H1 (cell line): ENCODE data around the gene MECP2. TPM values are rescaled to one million over a fixed set of nuclear protein-coding genes. Genes with fewer than 3 reads are reported as not detected.

Experiments
- CTCF ChIA-PET: fragments of 300-600 bp; sonication (Branson Sonifier 250); formaldehyde crosslinking; loops from one replicate; lab custom pipeline; 2021; ENCODE audit not compliant: partially characterized antibody; lab: Charles Lee
- POLR2A ChIA-PET: fragments of 300-600 bp; sonication (Branson Sonifier 250); formaldehyde crosslinking; loops from one replicate; lab custom pipeline; 2021; ENCODE audit warnings: inconsistent platforms; ENCODE audit not compliant: partially characterized antibody; lab: Charles Lee
- DNase-seq, 2 experiments: peaks; one replicate each; pipeline versions ENCODE4 v3.0.0 to v3.0.0-alpha.2; 2010 to 2022; ENCODE audit warnings: low spot score in 2 of 2, low read depth in 1 of 2, mixed read lengths in 1 of 2
- FAIRE-seq: peaks from 2 replicates; lab custom pipeline; 2011; peaks lifted over from hg19 to GRCh38; lab: Jason Lieb, UNC
- H2AFZ ChIP-seq: 2 replicates; pipeline ENCODE4 v1.8.1; 2012; ENCODE audit warnings: low read length, inconsistent platforms
- H2AK5ac ChIP-seq: 2 replicates; pipeline ENCODE4 v1.6.1; 2013; ENCODE audit warnings: low read depth, low read length
- H2BK120ac ChIP-seq: replicated peaks from 2 replicates; pipeline ENCODE3; 2013; ENCODE audit warnings: low read depth, low read length, inconsistent platforms
- H2BK12ac ChIP-seq: 2 replicates; pipeline ENCODE4 v1.6.1; 2013; ENCODE audit warnings: low read depth, low read length
- H2BK15ac ChIP-seq: 2 replicates; pipeline ENCODE4 v1.6.1; 2013; ENCODE audit warnings: low read length
- H2BK20ac ChIP-seq: 2 replicates; pipeline ENCODE4 v1.6.1; 2013; ENCODE audit warnings: low read length
- H2BK5ac ChIP-seq: 2 replicates; pipeline ENCODE4 v1.6.1; 2013; ENCODE audit warnings: low read depth, low read length
- H3K14ac ChIP-seq: 2 replicates; pipeline ENCODE4 v1.6.1; 2013; ENCODE audit warnings: inconsistent platforms; ENCODE audit not compliant: insufficient read length
- H3K18ac ChIP-seq: 2 replicates; pipeline ENCODE4 v1.6.1; 2013; ENCODE audit warnings: low read length; ENCODE audit errors: extremely low read depth
- H3K23ac ChIP-seq: 2 replicates; pipeline ENCODE4 v1.6.1; 2013; ENCODE audit warnings: inconsistent platforms; ENCODE audit not compliant: insufficient read length
- H3K23me2 ChIP-seq: 2 replicates; pipeline ENCODE4 v1.6.1; 2013; ENCODE audit warnings: low read depth, low read length
- H3K27ac ChIP-seq: 2 replicates; pipeline ENCODE4 v1.6.1; 2011; ENCODE audit warnings: low read depth, low read length, inconsistent platforms
- H3K27me3 ChIP-seq, 4 experiments: replicated peaks in 1 of 4; 1 replicate in 1 of 4; 2 replicates in 3 of 4; pipeline versions ENCODE4 v1.6.1 to v1.8.1; 2011 to 2013; ENCODE audit warnings: low read length in 3 of 4, mild to moderate bottlenecking in 3 of 4, inconsistent platforms in 2 of 4, mixed read lengths in 2 of 4, moderate library complexity in 1 of 4; ENCODE audit not compliant: control insufficient read depth in 3 of 4, insufficient read depth in 3 of 4; ENCODE audit errors: extremely low read depth in 1 of 4
- H3K36me3 ChIP-seq, 4 experiments: 2 replicates each; pipeline versions ENCODE4 v1.6.1 to v1.8.1; 2011 to 2013; ENCODE audit warnings: mild to moderate bottlenecking in 4 of 4, low read length in 3 of 4, moderate library complexity in 2 of 4, control low read depth in 1 of 4, inconsistent platforms in 1 of 4; ENCODE audit not compliant: insufficient read depth in 4 of 4, control insufficient read depth in 2 of 4
- H3K4ac ChIP-seq: replicated peaks from 2 replicates; pipeline ENCODE3; 2013; ENCODE audit warnings: low read length, low read depth, mixed read lengths, inconsistent platforms; ENCODE audit not compliant: insufficient read length
- H3K4me1 ChIP-seq, 4 experiments: replicated peaks in 1 of 4; 1 replicate in 1 of 4; 2 replicates in 3 of 4; pipeline versions ENCODE4 v1.6.1 to v1.8.1; 2011 to 2013; ENCODE audit warnings: low read length in 3 of 4, inconsistent platforms in 2 of 4, mixed read lengths in 1 of 4; ENCODE audit not compliant: insufficient read depth in 4 of 4, control insufficient read depth in 3 of 4
- H3K4me2 ChIP-seq, 2 experiments: 2 replicates each; pipeline versions ENCODE4 v1.6.1 to v1.8.1; 2011 to 2013; ENCODE audit warnings: low read depth in 2 of 2, low read length in 2 of 2, control low read depth in 1 of 2, inconsistent platforms in 1 of 2, mild to moderate bottlenecking in 1 of 2; ENCODE audit not compliant: insufficient read depth in 1 of 2
- H3K4me3 ChIP-seq, 4 experiments: fragments of 200-600, 300-600 bp in 1 of 4; sonication (generic), shearing (Covaris generic), sonication (Bioruptor Twin) in 1 of 4; 2 replicates each; pipeline versions ENCODE4 v1.5.1 to v1.8.1; 2011 to 2016; ENCODE audit warnings: low read length in 4 of 4, low read depth in 3 of 4, control low read depth in 2 of 4, inconsistent platforms in 2 of 4, mild to moderate bottlenecking in 2 of 4, mixed read lengths in 1 of 4, moderate library complexity in 1 of 4; ENCODE audit not compliant: insufficient read depth in 2 of 4; ENCODE audit errors: extremely low read depth in 1 of 4
- H3K56ac ChIP-seq: replicated peaks from 2 replicates; pipeline ENCODE3; 2013; ENCODE audit warnings: low read depth, mild to moderate bottlenecking, mixed read lengths, low read length, inconsistent platforms; ENCODE audit not compliant: insufficient read length
- H3K79me1 ChIP-seq: 2 replicates; pipeline ENCODE4 v1.6.1; 2013; ENCODE audit warnings: low read depth, low read length, control low read depth
- H3K79me2 ChIP-seq, 2 experiments: 2 replicates each; pipeline versions ENCODE4 v1.6.1 to v1.8.1; 2012 to 2013; ENCODE audit warnings: low read length in 2 of 2, mild to moderate bottlenecking in 2 of 2, inconsistent platforms in 1 of 2; ENCODE audit not compliant: insufficient read depth in 2 of 2, control insufficient read depth in 1 of 2
- H3K9ac ChIP-seq, 4 experiments: replicated peaks in 1 of 4; 1 replicate in 1 of 4; 2 replicates in 3 of 4; pipeline versions ENCODE4 v1.6.1 to v1.8.1; 2011 to 2013; ENCODE audit warnings: low read depth in 3 of 4, low read length in 3 of 4, control low read depth in 2 of 4, mild to moderate bottlenecking in 2 of 4, moderate library complexity in 2 of 4, inconsistent platforms in 1 of 4; ENCODE audit errors: extremely low read depth in 1 of 4
- H3K9me3 ChIP-seq, 2 experiments: 2 replicates each; pipeline versions ENCODE4 v1.6.1 to v1.8.1; 2012 to 2013; ENCODE audit warnings: mild to moderate bottlenecking in 2 of 2, moderate library complexity in 2 of 2, control low read depth in 1 of 2, inconsistent platforms in 1 of 2, low read depth in 1 of 2, low read length in 1 of 2, mixed read lengths in 1 of 2; ENCODE audit not compliant: insufficient read depth in 2 of 2
- H4K20me1 ChIP-seq, 2 experiments: replicated peaks in 1 of 2; 2 replicates each; pipeline versions ENCODE3 to v1.8.1; 2011 to 2013; ENCODE audit warnings: inconsistent platforms in 2 of 2, low read length in 2 of 2, mild to moderate bottlenecking in 1 of 2; ENCODE audit not compliant: insufficient read depth in 2 of 2, control insufficient read depth in 1 of 2
- H4K5ac ChIP-seq: 2 replicates; pipeline ENCODE4 v1.6.1; 2013; ENCODE audit warnings: low read length, low read depth, mixed read lengths, inconsistent platforms; ENCODE audit not compliant: insufficient read length
- H4K8ac ChIP-seq: 2 replicates; pipeline ENCODE4 v1.8.0; 2013; ENCODE audit warnings: mild to moderate bottlenecking, moderate library complexity, low read length, inconsistent platforms; ENCODE audit not compliant: insufficient read depth; ENCODE audit errors: extremely low read depth
- H4K91ac ChIP-seq: replicated peaks from 2 replicates; pipeline ENCODE3; 2013; ENCODE audit warnings: low read length, mixed read lengths, inconsistent platforms; ENCODE audit not compliant: insufficient read length
- BRCA1 ChIP-seq: IDR thresholded peaks from 2 replicates; pipeline ENCODE4 v1.6.1; 2012; ENCODE audit warnings: low read depth, low read length, improper control_type of control experiment
- FOSL1 ChIP-seq: IDR thresholded peaks from 2 replicates; pipeline ENCODE4 v1.6.1; 2011; ENCODE audit warnings: mild to moderate bottlenecking, low read depth, low read length, moderate library complexity; ENCODE audit not compliant: insufficient read depth
- SIN3A ChIP-seq, 2 experiments: IDR thresholded peaks in 1 of 2; conservative IDR thresholded peaks in 1 of 2; 2 replicates each; pipeline ENCODE4 v1.6.1; 2011 to 2012; ENCODE audit warnings: low read length in 2 of 2, improper control_type of control experiment in 1 of 2, low read depth in 1 of 2, mild to moderate bottlenecking in 1 of 2
- TAF7 ChIP-seq: optimal IDR thresholded peaks from 2 replicates; pipeline ENCODE3; 2011; ENCODE audit warnings: low read depth, mild to moderate bottlenecking, inconsistent platforms, low read length, moderate library complexity, borderline replicate concordance
- TCF12 ChIP-seq: IDR thresholded peaks from 2 replicates; pipeline ENCODE4 v1.6.1; 2011; ENCODE audit warnings: low read depth, mild to moderate bottlenecking, low read length
- YY1 ChIP-seq: IDR thresholded peaks from 2 replicates; pipeline ENCODE4 v1.6.1; 2011; ENCODE audit warnings: low read depth, mild to moderate bottlenecking, low read length
- ZNF274 ChIP-seq: IDR thresholded peaks from 2 replicates; pipeline ENCODE4 v1.7.0; 2012; ENCODE audit warnings: low read length, borderline replicate concordance; ENCODE audit errors: extremely low read depth
- WGBS, 2 experiments: shearing (Covaris generic) in 1 of 2; methylation state at CpG; one replicate each; pipeline versions ENCODE4 v1.1.6 to v1.1.7; 2013 to 2015; ENCODE audit warnings: low lambda C conversion rate in 2 of 2, mixed read lengths in 2 of 2, inconsistent platforms in 1 of 2, low coverage in 1 of 2, missing lambda C conversion rate in 1 of 2; ENCODE audit not compliant: insufficient replicate concordance in 2 of 2, insufficient coverage in 1 of 2, insufficient read length in 1 of 2; ENCODE audit errors: extremely low coverage in 1 of 2, missing lambda C conversion rate in 1 of 2; 5-methylcytosine and 5-hydroxymethylcytosine counted together
- polyA plus RNA-seq, 7 experiments: library from polyadenylated mRNA; depleted of rRNA in 3 of 7; stranded (reverse) in 5 of 7; unstranded in 2 of 7; fragments of >200 nt in 5 of 7; fragments of 200-250 nt in 2 of 7; gene quantifications; 1 replicate in 5 of 7; 2 replicates in 1 of 7; 4 replicates in 1 of 7; pipeline versions ENCODE4 v1.2.1 to v1.2.3, GENCODE V29; 2011 to 2013; ENCODE audit warnings: missing spikeins in 2 of 7, mixed read lengths in 2 of 7
- total RNA-seq: library from RNA; stranded (reverse); fragmentation: NEBNext Ultra II Directional; extraction: Animal tissue kit (Norgen Biotek cat#: 25700); gene quantifications from 2 replicates; pipeline ENCODE4 v1.2.1, GENCODE V29; 2021
- TF ChIP-seq, protein P1 (sequence below), 3 experiments: IDR thresholded peaks; 1 replicate in 2 of 3; 2 replicates in 1 of 3; pipeline versions ENCODE4 v1.5.1 to v1.6.1; 2011; ENCODE audit warnings: low read length in 3 of 3, mild to moderate bottlenecking in 3 of 3, inconsistent platforms in 2 of 3, low read depth in 1 of 3, moderate library complexity in 1 of 3; ENCODE audit not compliant: insufficient read depth in 1 of 3; ENCODE audit errors: control extremely low read depth in 1 of 3

Gene MECP2
- total and polyA plus RNA-seq, 2 of the 8 experiments (the other 6 are each of a cell fraction or from before 2014, with no cell fraction given), result 5.0 to 32.4 TPM

DNA sequence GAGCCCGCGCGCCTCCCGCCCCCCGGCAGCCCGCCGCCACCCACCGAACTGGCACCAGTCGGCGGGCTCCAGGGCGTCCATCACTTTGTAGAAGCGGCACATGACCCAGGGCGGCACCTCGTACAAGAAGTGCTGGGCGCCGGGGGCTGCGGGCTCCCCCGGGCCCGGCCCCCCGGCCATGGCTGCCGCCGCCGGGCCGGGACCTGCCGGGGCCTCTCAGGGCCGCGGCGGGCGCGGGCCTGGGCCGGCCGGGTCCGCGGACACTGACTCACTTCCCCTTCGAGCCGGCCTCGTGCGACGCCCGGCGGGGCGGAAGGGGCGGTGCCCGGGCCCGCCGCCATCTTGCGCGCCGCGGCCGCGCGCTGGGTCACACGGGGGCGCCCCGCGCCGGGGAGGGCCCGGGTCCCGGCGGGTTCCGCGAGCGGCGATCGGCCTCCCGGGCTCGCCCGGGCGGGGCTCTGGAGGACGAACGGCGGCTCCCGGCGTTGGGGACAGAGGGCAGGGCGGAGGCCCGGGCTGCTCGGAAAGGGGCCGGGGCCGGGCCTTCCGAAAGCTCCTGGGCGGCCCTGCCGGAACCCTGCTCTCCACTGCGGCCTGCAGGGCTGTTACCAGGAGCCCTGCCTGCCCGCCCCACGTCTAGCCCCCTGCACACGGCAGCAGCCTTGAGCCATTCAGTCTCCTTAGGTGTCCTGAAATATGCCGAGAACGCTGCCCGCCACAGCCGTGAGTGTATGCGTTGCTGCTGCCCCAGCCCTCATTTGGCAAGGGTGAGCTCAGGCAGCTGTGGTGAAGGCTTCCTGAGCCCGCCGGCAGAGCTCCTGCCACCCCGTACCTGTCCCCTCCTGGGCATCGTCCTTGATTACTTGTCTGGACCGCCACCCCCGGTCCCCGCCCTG lies 77.6 kb downstream of the MECP2 start, which contains the start of gene IRAK1:
Gene IRAK1, minus strand, starts transcription at position 270 of the 896 bp plus-strand sequence. Its CDS starts 90 bp downstream, at position 180.
- Histone ChIP-seq H2BK120ac (peak within 1 kb of the TSS; percentile 78), H3K23ac (no peak within 1 kb of the TSS), H4K20me1 (no peaks in the 10 kb centered on the region), H2BK15ac (no peak within 1 kb of the TSS), H3K4me1 (peaks cover 2 to 28% (median 11%) of the 10 kb centered on the region in 4 experiments), H3K27me3 (no peaks in the 10 kb centered on the region), H3K14ac (no peak within 1 kb of the TSS), H4K8ac (peak within 1 kb of the TSS; percentile 85; the same call in 1 of the 2 replicates), H4K5ac (no peak within 1 kb of the TSS), H3K18ac (peak within 1 kb of the TSS; percentile 78), H3K9me3 (no peaks in the 10 kb centered on the region), H2AK5ac (no peak within 1 kb of the TSS), H3K23me2 (peaks cover 2% of the 10 kb centered on the region; the same call in 1 of the 2 replicates), H2BK5ac (no peak within 1 kb of the TSS), H3K36me3 (peaks cover 2 to 11% (median 7%) of the 10 kb centered on the region in 4 experiments; a peak in 3 of 8 replicates), H3K27ac (peak within 1 kb of the TSS; percentile 36; the same call in 1 of the 2 replicates), H2BK20ac (no peak within 1 kb of the TSS), H3K79me1 (no peaks in the 10 kb centered on the region), H3K79me2 (no peaks in the 10 kb centered on the region), H3K9ac (peak within 1 kb of the TSS in 3 of 4 experiments; percentile 42 to 80 (median 62); a peak in 6 of 7 replicates), H3K4me2 (peak within 1 kb of the TSS; percentile 70 to 74), H3K4ac (no peak within 1 kb of the TSS), H3K56ac (peak within 1 kb of the TSS; percentile 30), H4K91ac (peak within 1 kb of the TSS; percentile 65), H2AFZ (no peak within 1 kb of the TSS), H2BK12ac (no peak within 1 kb of the TSS), H3K4me3 (peak within 1 kb of the TSS; percentile 23 to 58 (median 30))
- peak in 1 of 2 experiments; percentile 63 for DNase-seq
- CTCF ChIA-PET, result interaction anchor here (0.7 to 2.5 kb wide), 4 partner anchors 10 to 32 kb away, joined by 3 to 9 read pairs (median 6); no protein-coding TSS in a partner anchor
- POLR2A ChIA-PET, result interaction anchor here (0.9 to 2.4 kb wide), 6 partner anchors 9 to 94 kb away, joined by 3 to 8 read pairs (median 4); partner anchors contain the start of genes ARHGAP4 and HCFC1
- no peak for FAIRE-seq
- WGBS, 2 experiments, result 45% methylated on average over 8 of the region's 99 CpGs; no CpG with 5 or more reads in 1 of the 2 experiments
- TF ChIP-seq TCF12, result no peak
- no peak for TF ChIP-seq SIN3A (conservative IDR thresholded peaks at IDR 0.05 in 1 of 2, IDR thresholded peaks at IDR 0.05 in 1 of 2; ENCODE audit: low read depth in 1 of 2, low read length in 2 of 2)
- peak; percentile 75; the same call in 1 of the 2 replicates for TF ChIP-seq YY1
- TF ChIP-seq ZNF274, result no peak
- TF ChIP-seq BRCA1, result no peak
- TF ChIP-seq, protein P1, sequence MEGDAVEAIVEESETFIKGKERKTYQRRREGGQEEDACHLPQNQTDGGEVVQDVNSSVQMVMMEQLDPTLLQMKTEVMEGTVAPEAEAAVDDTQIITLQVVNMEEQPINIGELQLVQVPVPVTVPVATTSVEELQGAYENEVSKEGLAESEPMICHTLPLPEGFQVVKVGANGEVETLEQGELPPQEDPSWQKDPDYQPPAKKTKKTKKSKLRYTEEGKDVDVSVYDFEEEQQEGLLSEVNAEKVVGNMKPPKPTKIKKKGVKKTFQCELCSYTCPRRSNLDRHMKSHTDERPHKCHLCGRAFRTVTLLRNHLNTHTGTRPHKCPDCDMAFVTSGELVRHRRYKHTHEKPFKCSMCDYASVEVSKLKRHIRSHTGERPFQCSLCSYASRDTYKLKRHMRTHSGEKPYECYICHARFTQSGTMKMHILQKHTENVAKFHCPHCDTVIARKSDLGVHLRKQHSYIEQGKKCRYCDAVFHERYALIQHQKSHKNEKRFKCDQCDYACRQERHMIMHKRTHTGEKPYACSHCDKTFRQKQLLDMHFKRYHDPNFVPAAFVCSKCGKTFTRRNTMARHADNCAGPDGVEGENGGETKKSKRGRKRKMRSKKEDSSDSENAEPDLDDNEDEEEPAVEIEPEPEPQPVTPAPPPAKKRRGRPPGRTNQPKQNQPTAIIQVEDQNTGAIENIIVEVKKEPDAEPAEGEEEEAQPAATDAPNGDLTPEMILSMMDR (IDR thresholded peaks at IDR 0.05; ENCODE audit: control extremely low read depth in 1 of 3, insufficient read depth in 1 of 3, low read depth in 1 of 3, low read length in 3 of 3), result no peak
- no peak for TF ChIP-seq FOSL1
- no peak for TF ChIP-seq TAF7
